Mesendoderm (in vitro differentiated cells): ENCODE results near the gene PCBD2. TPM values are rescaled to one million over a fixed set of nuclear protein-coding genes. Genes with fewer than 3 reads are reported as not detected.

ENCODE experiments used
- small RNA-seq: library from polyadenylated mRNA; stranded (forward); fragments of <200 nt; extraction: miRNeasy Mini kit (QIAGEN cat#:217004); gene quantifications from one replicate; pipeline ENCODE3, GENCODE V24; 2013; ENCODE audit not compliant: insufficient read depth

The PCBD2 gene

Small RNA genes lying within 50 kb of the gene (small RNA-seq; reads per million reads assigned to genes)
- gene MIR4461 = not detected
- gene MTND3P25 = not detected
- gene MTND4LP30 = not detected
